Activated naive CD4-positive, alpha-beta T cell treated with anti-CD3 and anti-CD28 coated beads, Interleukin-2, amount 50 U/mL, for 24 hours (primary cell): ENCODE data around the gene JMJD6.

Source experiments
- H3K27ac Mint-ChIP-seq: one replicate; pipeline ENCODE4 v1.8.0; 2021; ENCODE audit warnings: mild to moderate bottlenecking, mixed read lengths
- H3K27me3 Mint-ChIP-seq: one replicate; pipeline ENCODE4 v1.8.0; 2021; ENCODE audit warnings: mixed read lengths
- H3K36me3 Mint-ChIP-seq: one replicate; pipeline ENCODE4 v1.8.0; 2021; ENCODE audit warnings: mixed read lengths
- H3K4me1 Mint-ChIP-seq: one replicate; pipeline ENCODE4 v1.8.0; 2021; ENCODE audit warnings: mixed read lengths
- H3K4me3 Mint-ChIP-seq: one replicate; pipeline ENCODE4 v1.8.0; 2021; ENCODE audit warnings: mild to moderate bottlenecking, mixed read lengths
- H3K9me3 Mint-ChIP-seq: one replicate; pipeline ENCODE4 v1.8.0; 2021; ENCODE audit warnings: mixed read lengths

Gene JMJD6

GRCh38 chr17:76671123-76671911, 55.1 kb downstream of the JMJD6 start:
- H3K4me3 Mint-ChIP-seq = peak overlapping the region; percentile 96
- H3K27me3 Mint-ChIP-seq = no peaks in the 10 kb centered on the region
- H3K27ac Mint-ChIP-seq = peak overlapping the region; percentile 97
- H3K9me3 Mint-ChIP-seq = no peaks in the 10 kb centered on the region
- peaks cover 36% of the 10 kb centered on the region for H3K4me1 Mint-ChIP-seq
- no peaks in the 10 kb centered on the region for H3K36me3 Mint-ChIP-seq

- Mint-ChIP-seq H3K27ac (peak overlapping the region; percentile 97), H3K36me3 (no peaks in the 10 kb centered on the region), H3K27me3 (no peaks in the 10 kb centered on the region), H3K4me3 (peak overlapping the region; percentile 96), H3K9me3 (no peaks in the 10 kb centered on the region), H3K4me1 (peaks cover 36% of the 10 kb centered on the region)
Measured at GRCh38 chr17:76670718-76671122, 55.7 kb downstream of the JMJD6 start.

- no peaks in the 10 kb centered on the region for H3K36me3 Mint-ChIP-seq
- H3K27me3 Mint-ChIP-seq = no peaks in the 10 kb centered on the region
- no peaks in the 10 kb centered on the region for H3K9me3 Mint-ChIP-seq
- peak overlapping the region; percentile 97 for H3K27ac Mint-ChIP-seq
- H3K4me3 Mint-ChIP-seq = peak overlapping the region; percentile 96
- H3K4me1 Mint-ChIP-seq = peaks cover 36% of the 10 kb centered on the region
Measured at GRCh38 chr17:76670020-76670717, 56.2 kb downstream of the JMJD6 start.
